Non-pigmented ciliary epithelial cell (primary cell): ENCODE data around the gene HTN3.
"Not testable (repeated sequence)": the region's sequence is repeated elsewhere in the genome, so short reads cannot be mapped to it uniquely, and the experiment has no call there.

Experiments
- DNase-seq: peaks from one replicate; pipeline ENCODE4 v3.0.0-alpha.2; 2010; ENCODE audit warnings: low read depth

HTN3 gene

DNA sequence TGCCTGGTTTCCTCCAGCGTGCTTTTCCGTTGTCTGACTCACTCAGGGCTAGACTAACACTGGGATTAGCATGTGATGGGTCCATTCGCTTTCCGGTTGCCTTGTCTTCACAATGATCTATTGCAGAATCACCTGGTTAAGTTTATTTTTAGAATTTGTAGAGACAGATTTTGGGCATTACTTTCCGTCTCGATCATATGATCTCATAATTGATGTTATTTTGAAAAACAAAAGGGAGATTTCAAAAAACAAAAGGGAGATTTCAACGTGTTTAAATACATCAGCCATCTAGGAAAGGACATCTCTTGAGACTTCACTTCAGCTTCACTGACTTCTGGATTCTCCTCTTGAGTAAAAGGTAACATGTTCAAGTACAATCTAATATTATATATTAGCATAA is at the start of gene HTN3:
Gene HTN3 (plus strand): TSS at position 301 of the 400 bp plus-strand sequence. CDS start 2,282 bp downstream, outside the sequence.
- not testable (repeated sequence) for DNase-seq

DNA sequence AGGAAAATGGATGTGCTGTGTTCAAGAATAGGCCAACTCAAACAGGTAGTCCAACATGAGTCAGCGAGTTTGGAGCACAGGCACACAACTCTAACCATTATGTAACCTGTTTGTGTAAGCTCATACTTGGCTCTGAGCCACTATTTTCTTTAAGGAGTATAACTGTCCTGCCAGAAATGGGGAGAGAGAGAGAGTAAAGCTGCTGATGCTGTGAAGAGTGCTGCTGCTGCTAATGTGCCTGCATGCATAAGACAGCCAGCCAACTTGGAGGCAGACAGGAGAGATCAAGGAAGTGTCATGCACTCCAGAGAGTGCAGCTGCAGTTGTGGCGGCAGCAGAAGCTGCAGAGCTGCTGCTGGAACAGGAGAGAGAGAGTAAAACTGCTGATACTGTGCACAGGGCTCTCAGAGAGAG is 44.2 kb upstream of the HTN3 start:
- DNase-seq: no peak

DNA sequence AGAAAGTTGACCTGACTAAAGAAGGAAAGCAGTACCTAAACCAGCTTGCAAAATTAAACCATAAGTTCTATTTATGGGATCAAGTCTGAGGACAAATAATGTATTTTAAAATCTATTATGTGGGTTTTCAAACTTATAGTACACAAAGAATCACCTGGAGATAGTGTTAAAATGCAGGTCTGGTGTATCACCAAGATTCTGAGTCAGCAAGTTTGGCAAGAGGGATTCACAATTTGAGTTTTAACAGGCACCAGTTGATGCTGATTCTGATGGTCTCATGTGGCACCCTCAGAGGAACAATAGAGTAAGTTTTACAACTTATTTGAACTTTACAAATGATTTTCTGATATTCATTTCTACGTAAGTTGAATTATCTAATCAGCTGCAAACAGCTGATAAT is 41.6 kb upstream of the HTN3 start:
- DNase-seq: no peak

DNA sequence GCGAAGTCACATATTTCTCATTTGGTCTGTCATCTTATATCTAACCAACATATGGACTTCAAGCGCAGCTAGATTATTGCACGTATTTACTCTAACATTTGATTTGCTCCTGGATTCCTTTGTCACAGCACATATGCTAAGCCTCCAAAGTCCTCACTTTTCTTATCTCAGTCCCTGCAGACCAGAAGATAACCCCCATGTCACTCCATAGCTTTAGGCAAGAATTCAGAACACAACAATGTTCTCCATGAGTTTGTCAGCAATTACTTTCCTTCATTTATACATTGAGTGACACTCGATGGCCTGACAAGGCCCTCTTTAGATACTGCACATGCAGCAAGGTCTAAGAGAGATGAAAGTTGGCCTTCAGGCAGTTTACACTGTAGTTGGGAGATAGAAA is 37.2 kb upstream of the HTN3 start:
- DNase-seq: no peak

DNA sequence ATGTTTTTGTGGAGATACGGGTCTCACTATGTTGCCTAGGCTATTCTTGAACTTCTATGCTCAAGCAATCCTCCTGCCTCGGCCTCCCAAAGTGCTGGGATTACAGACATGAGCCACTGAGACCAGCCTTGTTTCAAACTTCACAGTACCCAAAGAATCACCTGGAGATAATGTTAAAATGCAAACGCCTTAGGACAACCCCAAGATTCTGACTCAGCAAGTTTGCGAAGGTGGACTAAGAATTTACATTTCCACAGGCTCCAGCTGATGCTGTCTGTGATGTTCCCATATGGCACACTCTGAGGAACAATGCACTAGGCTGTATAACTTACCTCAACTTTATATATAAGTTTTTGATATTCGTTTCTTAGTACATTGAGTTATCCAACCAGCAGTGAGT is 33.5 kb upstream of the HTN3 start:
- DNase-seq: no peak

DNA sequence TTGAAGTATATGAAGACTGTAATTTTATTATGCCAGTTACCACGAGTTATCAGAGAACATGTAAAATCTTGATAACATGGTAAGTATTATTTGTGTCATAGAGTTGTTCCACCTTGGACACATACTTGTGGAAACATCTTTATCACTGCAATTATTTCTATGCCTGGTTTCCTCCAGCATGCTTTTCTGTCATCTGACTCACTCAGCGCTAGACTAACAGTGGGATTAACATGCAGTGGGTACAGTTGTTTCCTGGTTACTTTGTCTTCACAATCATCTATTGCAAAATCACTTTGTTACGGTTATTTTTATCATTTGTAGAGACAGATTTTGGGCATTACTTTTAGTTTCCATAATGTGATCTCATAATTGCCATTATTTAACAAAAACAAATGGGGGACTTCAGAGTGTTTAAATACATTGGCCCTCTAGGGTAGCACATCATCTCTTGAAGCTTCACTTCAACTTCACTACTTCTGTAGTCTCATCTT is 32.7 kb upstream of the HTN3 start, which contains the start of gene STATH:
Gene STATH (plus strand): TSS at position 441 of the 491 bp plus-strand sequence. CDS start 2,472 bp downstream, outside the sequence.
- no peak for DNase-seq

DNA sequence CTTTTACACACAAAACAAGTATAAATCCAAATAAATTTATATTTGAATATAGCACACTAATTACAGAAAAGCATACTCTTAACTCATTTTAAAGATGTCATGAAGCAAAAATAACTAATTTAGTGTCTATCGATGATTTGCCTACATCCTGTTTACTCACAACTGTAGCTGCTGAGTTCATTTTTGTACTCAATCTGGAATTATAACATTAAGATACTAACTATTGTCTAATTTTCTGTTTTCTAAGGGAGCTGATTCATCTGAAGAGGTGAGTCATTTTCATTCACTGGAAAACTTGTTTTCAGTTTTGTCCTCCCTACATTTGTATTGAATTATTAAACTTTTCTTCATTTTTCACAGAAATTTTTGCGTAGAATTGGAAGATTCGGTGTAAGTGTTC is 28.8 kb upstream of the HTN3 start:
- DNase-seq: no peak

DNA sequence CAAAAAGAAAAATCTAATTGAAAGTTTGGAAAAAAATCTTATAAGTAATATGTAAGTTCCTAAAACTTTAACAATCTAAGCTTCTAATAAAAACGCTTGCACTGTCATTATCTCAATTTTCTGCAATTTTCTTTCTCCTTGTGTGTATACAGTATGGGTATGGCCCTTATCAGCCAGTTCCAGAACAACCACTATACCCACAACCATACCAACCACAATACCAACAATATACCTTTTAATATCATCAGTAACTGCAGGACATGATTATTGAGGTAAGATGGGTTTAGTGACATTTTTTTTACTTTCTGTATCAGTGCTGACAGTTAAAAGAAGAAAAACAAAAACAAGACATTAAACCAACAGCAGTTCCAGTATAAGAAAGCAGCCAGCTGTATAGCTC is 27.5 kb upstream of the HTN3 start:
- DNase-seq: no peak

DNA sequence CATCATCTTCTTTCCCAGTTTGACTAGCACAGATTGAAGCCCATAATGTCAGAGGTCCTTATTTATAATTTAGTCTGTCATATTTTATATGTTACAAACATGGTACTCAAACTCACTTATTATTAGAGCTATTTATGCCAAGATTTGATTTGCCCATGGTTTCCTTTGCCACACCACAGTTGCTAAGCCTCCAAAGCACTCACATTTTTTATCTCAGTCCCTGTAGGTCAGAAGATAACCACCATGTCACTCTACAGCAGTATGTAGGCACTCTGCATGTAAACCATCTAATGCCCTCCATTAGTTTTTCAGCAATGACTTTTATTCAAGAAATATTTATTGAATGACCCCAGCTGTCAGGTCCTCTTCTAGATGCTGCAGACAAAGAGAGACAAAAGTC is 25.8 kb upstream of the HTN3 start:
- no peak for DNase-seq

DNA sequence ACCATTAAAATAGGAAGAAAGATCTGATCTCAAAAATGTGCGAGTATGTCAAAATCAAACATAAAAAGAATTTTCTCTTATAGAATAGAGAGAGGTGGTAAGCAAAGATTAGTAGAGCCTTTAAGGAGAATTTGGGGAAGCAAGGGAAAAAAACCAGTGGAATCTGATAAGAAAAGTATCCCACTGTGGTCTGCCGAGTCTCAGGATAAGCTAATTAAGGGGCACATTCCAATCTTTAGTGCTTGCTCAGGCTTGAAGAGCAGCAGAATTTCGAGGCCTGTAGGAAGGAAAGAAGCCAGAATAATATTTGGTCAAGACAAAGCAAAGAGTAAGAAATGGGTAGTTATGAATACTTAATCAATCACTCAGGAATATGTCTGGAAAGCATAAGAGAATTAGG is 19.5 kb upstream of the HTN3 start:
- no peak for DNase-seq

DNA sequence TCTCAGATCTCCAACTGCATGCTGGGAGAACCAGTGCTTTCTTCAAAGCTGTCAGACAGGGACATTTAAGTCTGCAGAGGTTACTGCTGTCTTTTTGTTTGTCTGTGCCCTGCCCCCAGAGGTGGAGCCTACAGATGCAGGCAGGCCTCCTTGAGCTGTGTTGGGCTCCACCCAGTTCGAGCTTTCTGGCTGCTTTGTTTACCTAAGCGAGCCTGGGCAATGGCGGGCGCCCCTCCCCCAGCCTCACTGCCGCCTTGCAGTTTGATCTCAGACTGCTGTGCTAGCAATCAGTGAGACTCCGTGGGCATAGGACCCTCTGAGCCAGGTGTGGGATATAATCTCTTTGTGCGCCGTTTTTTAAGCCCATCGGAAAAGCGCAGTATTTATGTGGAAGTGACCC is 9.3 kb upstream of the HTN3 start:
- DNase-seq: not testable (repeated sequence)

DNA sequence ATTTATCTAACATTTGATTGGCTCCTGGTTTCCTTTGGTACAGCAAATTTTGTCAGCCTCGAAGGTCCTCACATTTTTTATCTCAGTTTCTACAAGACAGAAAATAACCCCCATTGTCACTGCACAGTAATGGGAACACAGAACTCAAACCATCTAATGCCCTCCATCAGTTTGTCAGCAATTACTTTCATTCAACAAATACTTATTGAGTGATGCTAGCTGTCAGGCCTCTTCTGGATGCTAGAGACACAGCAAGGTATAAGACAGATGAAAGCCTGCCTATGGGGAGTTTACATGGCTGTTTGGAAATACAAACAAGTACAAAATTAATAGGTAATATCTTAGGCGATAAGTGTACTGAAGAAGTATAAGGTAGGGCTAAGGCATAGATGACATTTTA is 5.0 kb upstream of the HTN3 start:
- no peak for DNase-seq

DNA sequence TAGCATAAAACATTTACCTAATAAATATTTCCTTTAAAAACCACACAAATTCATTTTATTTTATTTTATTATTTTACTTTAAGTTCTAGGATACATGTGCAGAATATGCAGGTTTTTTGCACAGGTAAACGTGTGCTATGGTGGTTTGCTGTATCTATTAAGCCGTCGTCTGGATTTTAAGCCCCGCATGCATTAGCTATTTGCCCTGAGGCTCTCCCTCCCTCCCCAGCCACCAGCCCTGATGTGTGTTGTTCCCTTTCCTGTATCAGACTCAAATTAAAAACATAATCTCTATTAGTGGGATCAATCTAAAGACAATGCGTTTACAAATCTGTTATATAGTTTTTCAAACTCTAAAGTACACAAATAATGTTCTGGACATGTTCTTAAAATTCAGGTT is 1.2 kb upstream of the HTN3 start:
- no peak for DNase-seq

DNA sequence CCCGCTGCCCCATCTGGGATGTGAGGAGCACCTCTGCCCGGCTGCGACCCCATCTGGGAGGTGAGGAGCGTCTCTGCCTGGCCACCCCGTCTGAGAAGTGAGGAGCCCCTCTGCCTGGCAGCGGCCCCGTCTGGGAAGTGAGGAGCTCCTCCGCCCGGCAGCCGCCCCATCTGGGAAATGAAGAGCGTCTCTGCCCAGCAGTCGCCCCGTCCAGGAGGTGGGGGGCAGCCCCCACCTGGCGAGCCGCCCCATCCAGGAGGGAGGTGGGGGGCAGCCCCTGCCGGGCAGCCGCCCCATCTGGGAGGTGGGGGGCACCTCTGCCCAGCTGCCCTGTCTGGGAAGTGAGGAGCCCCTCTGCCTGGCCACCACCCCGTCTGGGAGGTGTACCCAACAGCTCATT is 9.3 kb downstream of the HTN3 start:
- DNase-seq: not testable (repeated sequence)

DNA sequence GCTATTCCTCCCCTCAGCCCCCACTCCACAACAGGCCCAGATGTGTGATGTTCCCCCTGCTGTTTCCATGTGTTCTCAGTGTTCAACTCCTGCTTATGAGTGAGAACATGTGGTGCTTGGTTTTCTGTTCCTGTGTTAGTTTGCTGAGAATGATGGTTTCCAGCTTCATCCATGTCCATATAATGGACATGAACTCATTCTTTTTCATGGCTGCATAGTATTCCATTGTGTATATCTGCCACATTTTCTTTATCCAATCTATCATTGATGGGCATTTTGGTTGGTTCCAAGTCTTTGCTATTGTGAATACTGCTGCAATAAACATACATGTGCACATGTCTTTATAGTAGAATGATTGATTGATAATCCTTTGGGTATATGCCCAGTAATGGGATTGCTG is 11.7 kb downstream of the HTN3 start:
- DNase-seq: not testable (repeated sequence)

DNA sequence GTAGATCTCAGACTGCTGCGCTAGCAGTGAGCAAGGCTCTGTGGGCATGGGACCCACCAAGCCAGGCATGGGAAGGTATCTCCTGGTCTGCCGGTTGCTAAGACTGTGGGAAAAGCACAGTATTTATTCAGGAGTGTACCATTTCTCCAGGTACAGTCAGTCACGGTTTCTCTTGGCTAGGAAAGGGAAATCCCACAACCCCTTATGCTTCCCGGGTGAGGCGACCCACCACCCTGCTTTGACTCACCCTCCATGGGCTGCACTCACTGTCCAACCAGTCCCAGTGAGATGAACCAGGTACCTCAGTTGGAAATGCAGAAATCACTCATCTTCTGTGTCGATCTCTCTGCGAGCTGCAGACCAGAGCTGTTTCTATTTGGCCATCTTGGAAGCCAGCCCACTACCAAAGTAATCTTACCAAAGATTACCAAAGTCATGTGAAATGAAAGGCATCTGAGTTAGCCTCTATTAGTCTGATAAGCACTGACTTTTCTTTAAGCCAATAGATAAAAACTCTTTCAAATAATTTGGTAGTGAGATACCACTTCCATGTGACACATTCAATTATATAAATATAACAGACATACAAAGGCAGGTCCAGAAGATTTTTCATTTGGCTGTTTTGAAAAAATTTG is 13.5 kb downstream of the HTN3 start:
- DNase-seq: no peak

DNA sequence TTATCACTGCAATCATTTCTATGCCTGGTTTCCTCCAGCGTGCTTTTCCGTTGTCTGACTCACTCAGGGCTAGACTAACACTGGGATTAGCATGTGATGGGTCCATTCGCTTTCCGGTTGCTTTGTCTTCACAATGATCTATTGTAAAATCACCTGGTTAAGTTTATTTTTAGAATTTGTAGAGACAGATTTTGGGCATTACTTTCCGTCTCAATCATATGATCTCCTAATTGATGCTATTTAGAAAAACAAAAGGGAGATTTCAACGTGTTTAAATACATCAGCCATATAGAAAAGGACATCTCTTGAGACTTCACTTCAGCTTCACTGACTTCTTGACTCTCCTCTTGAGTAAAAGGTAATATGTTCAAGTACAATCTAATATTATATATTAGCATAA is 21.9 kb downstream of the HTN3 start, which contains the start of gene HTN1:
Gene HTN1 (plus strand): TSS at position 301 of the 400 bp plus-strand sequence. CDS start 2,639 bp downstream, outside the sequence.
- DNase-seq: not testable (repeated sequence)

DNA sequence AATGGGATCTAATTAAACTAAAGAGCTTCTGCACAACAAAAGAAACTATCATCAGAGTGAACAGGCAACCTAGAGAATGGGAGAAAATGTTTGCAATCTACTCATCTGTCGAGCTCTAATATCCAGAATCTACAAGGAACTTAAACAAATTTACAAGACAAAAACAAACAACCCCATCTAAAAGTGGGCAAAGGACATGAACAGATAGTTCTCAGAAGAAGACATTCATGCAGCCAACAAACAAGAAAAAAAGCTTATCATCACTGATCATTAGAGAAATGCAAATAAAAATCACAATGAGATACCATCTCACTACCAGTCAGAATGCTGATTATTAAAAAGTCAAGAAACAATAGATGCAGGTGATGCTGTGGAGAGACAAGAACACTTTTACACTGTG is 28.3 kb downstream of the HTN3 start:
- not testable (repeated sequence) for DNase-seq

DNA sequence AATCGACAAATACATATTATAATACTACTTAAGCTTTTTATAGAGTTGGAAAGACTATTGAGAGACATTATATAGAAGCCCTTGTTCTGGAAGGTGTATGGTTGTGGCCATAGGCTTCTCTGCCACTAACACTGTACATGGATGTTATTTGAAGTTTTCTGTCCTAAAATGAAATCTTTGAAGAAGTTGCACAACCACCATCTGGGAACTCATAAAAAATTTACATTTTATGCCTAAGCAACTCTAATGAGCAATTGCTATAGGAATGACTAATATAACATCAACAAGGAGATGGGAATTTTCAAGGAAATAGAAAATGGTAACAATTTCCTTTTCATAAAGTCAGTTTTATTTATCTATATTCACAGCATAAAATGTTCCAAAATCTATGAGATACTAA is 29.4 kb downstream of the HTN3 start:
- DNase-seq: no peak

DNA sequence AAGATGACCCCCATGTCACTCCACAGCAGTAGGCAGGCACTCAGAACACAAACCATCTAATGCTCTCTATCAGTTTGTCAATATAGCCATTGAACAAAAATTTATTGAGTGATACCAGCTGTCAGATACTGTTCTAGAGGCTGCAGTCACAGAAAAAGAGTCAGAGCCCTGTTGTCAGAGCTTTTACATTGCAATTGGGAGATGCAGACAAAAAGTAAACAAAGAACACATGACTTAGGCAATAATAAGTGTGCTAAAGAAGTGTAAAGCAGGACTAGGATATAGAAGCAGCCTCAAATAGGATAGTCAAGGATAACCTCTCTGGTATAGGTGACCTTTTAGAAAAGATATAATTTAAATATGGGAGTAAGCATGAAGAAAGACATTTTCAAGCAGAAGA is 30.9 kb downstream of the HTN3 start:
- DNase-seq: no peak

DNA sequence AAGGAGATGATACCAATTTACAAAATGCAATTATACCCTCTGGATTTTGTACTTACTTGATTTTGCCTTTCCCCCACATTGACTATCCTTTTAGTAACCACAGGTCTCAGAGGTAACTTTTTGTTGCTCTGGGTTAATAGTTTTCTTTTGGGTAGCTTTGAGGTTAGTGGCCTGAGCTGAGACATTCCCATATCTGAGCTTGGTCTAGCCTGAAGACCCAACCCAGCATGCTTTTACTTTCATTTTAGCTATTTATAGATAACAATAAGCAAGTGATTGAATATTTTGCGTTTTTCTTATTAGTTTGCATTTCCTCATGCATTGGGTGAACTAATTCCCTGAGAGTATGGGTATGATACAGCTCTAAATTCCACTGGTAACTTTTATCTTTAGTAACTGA is 33.7 kb downstream of the HTN3 start:
- DNase-seq: no peak

DNA sequence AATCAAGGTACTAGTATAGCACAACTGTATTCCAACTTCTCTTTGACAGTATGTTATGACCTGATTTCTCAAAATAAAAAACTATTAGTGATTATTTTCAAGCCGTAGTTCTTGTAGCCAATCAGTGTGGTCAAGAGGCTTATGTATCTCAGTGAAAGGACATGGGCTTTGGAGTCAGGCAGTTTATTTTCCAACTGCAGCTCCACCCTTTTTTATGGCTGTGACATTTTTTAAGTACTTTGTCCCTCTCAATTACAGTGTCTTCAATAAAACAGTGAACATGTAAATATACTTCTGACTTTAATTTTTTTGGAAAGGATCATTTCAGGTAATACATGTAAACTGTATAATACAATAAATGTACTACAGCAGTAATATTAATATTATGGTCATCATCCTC is 51.9 kb downstream of the HTN3 start:
- no peak for DNase-seq
